HepG2 (cell line): ENCODE results near the gene EBF4. TPM values are rescaled to one million over a fixed set of nuclear protein-coding genes. Genes with fewer than 3 reads are reported as not detected.
A peak's percentile ranks its signal among the peaks of the same experiment; 100 is the strongest.

ENCODE experiments used
- ATF7 ChIP-seq, 2 experiments: fragments of 450-650 bp in 1 of 2; sonication (generic) in 1 of 2; formaldehyde crosslinking in 1 of 2; IDR thresholded peaks; 2 replicates each; pipeline versions ENCODE4 v1.4.0 to v1.6.1; 2016 to 2020; ENCODE audit warnings: antibody characterized with exemption in 1 of 2, mild to moderate bottlenecking in 1 of 2, missing genetic modification reagents in 1 of 2
- EED ChIP-seq: sonication (generic); formaldehyde crosslinking; IDR thresholded peaks from 2 replicates; pipeline ENCODE4 v1.5.0; 2020; ENCODE audit warnings: mild to moderate bottlenecking, missing genetic modification reagents
- KMT2B ChIP-seq: IDR thresholded peaks from 2 replicates; pipeline ENCODE4 v1.6.1; 2016; ENCODE audit warnings: missing genetic modification reagents, missing compliant biosample characterization
- MAFF ChIP-seq: IDR thresholded peaks from 2 replicates; pipeline ENCODE4 v1.6.1; 2011; ENCODE audit warnings: low read depth, low read length, improper control_type of control experiment
- MAFK ChIP-seq, 2 experiments: IDR thresholded peaks in 1 of 2; conservative IDR thresholded peaks in 1 of 2; 2 replicates each; pipeline ENCODE4 v1.6.1; 2011; ENCODE audit warnings: improper control_type of control experiment in 2 of 2, low read length in 2 of 2
- SAFB2 ChIP-seq: sonication (generic); formaldehyde crosslinking; IDR thresholded peaks from 2 replicates; pipeline ENCODE4 v1.5.1; 2020; ENCODE audit warnings: missing genetic modification reagents, low read depth, mild to moderate bottlenecking, borderline replicate concordance
- ZNF24 ChIP-seq: fragments of 450-650 bp; IDR thresholded peaks from 2 replicates; pipeline ENCODE4 v1.6.1; 2017; ENCODE audit warnings: antibody characterized with exemption, mild to moderate bottlenecking
- ZNF724P ChIP-seq: sonication (generic); formaldehyde crosslinking; IDR thresholded peaks from 2 replicates; pipeline ENCODE4 v1.8.0; 2022; ENCODE audit warnings: missing genetic modification reagents, borderline replicate concordance
- polyA plus RNA-seq, 8 experiments: library from polyadenylated mRNA; depleted of rRNA in 3 of 8; stranded (reverse) in 7 of 8; unstranded in 1 of 8; fragments of >200 nt; fragmentation: Illumina TruSeq in 4 of 8; extraction: Trizol in 4 of 8; gene quantifications; 2 replicates each; pipeline versions ENCODE4 v1.2.1 to v1.2.3, GENCODE V29; 2011 to 2016; ENCODE audit warnings: low read depth in 4 of 8, missing spikeins in 1 of 8, mixed read lengths in 1 of 8; ENCODE audit not compliant: insufficient read depth in 1 of 8
- total RNA-seq, 5 experiments: library from RNA; depleted of rRNA; stranded (reverse); fragments of >200 nt; fragmentation: Illumina TruSeq; extraction: Trizol; gene quantifications; 2 replicates each; pipeline ENCODE4 v1.2.3, GENCODE V29; 2016; ENCODE audit warnings: low read depth in 1 of 5
- TF ChIP-seq, protein P1 (sequence below): sonication (generic); formaldehyde crosslinking; IDR thresholded peaks from 2 replicates; pipeline ENCODE4 v1.4.0; 2020; ENCODE audit warnings: mild to moderate bottlenecking, missing genetic modification reagents
- TF ChIP-seq, protein P2 (sequence below): sonication (generic); formaldehyde crosslinking; IDR thresholded peaks from 2 replicates; pipeline ENCODE4 v1.4.0; 2020; ENCODE audit warnings: missing genetic modification reagents
- TF ChIP-seq, protein P3 (sequence below): sonication (generic); formaldehyde crosslinking; IDR thresholded peaks from 2 replicates; pipeline ENCODE4 v1.5.1; 2020; ENCODE audit warnings: missing genetic modification reagents, mild to moderate bottlenecking, borderline replicate concordance
- TF ChIP-seq, protein P4 (sequence below): IDR thresholded peaks from 2 replicates; pipeline ENCODE4 v1.6.1; 2016; ENCODE audit warnings: low read depth
- TF ChIP-seq, protein P5 (sequence below): fragments of 450-650 bp; IDR thresholded peaks from 2 replicates; pipeline ENCODE4 v1.6.1; 2016

Gene EBF4
- total and polyA plus RNA-seq, 2 of the 13 experiments (the other 11 are each of a cell fraction or from before 2014, with no cell fraction given), result 0.84 to 2.2 TPM

DNA sequence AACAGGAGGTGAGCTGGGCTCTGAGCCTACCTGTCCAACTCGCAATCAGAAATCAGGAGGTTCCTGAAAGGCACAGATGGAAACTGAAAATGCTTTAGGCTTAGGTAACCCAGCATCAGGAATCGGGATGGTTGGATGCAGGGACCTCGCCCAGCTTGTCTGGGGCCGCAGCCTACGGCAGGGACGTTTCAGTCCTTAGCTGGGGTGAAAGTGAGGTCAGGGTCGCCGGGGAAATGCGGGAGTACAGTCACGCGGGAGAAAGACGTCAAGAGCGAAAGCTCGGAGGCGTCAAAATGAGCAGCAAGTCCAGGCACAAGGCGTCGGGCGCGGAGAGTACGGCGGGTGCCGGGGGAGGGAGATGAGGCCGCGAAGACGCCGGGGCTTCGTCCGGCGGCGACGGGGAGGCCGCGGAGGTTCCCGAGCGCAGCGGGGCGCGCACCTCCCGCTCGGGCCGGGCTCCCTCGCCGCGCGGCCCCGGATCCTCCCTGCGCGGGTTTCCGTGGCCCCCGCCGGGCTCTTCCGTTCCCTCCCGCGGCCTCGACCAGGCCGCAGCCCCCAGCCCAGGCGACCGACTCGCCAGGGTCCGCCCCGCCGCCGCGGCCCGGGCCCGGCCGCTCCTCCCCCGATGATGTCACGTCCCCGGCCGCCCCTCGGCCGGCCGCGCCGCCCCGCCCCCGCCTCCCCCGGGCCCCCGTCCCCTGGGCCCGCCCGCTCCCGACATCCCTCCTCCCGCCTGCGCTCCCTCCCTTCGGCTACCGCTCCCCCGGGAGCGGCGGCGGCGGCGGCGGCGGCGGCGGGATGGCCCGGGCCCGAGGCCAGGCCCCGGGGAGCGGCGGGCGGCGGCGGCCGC is at the start of gene EBF4 (continued):
- TF ChIP-seq, protein P1, sequence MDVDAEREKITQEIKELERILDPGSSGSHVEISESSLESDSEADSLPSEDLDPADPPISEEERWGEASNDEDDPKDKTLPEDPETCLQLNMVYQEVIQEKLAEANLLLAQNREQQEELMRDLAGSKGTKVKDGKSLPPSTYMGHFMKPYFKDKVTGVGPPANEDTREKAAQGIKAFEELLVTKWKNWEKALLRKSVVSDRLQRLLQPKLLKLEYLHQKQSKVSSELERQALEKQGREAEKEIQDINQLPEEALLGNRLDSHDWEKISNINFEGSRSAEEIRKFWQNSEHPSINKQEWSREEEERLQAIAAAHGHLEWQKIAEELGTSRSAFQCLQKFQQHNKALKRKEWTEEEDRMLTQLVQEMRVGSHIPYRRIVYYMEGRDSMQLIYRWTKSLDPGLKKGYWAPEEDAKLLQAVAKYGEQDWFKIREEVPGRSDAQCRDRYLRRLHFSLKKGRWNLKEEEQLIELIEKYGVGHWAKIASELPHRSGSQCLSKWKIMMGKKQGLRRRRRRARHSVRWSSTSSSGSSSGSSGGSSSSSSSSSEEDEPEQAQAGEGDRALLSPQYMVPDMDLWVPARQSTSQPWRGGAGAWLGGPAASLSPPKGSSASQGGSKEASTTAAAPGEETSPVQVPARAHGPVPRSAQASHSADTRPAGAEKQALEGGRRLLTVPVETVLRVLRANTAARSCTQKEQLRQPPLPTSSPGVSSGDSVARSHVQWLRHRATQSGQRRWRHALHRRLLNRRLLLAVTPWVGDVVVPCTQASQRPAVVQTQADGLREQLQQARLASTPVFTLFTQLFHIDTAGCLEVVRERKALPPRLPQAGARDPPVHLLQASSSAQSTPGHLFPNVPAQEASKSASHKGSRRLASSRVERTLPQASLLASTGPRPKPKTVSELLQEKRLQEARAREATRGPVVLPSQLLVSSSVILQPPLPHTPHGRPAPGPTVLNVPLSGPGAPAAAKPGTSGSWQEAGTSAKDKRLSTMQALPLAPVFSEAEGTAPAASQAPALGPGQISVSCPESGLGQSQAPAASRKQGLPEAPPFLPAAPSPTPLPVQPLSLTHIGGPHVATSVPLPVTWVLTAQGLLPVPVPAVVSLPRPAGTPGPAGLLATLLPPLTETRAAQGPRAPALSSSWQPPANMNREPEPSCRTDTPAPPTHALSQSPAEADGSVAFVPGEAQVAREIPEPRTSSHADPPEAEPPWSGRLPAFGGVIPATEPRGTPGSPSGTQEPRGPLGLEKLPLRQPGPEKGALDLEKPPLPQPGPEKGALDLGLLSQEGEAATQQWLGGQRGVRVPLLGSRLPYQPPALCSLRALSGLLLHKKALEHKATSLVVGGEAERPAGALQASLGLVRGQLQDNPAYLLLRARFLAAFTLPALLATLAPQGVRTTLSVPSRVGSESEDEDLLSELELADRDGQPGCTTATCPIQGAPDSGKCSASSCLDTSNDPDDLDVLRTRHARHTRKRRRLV (CRISPR knock-in tag), result no peak
- TF ChIP-seq, protein P2, sequence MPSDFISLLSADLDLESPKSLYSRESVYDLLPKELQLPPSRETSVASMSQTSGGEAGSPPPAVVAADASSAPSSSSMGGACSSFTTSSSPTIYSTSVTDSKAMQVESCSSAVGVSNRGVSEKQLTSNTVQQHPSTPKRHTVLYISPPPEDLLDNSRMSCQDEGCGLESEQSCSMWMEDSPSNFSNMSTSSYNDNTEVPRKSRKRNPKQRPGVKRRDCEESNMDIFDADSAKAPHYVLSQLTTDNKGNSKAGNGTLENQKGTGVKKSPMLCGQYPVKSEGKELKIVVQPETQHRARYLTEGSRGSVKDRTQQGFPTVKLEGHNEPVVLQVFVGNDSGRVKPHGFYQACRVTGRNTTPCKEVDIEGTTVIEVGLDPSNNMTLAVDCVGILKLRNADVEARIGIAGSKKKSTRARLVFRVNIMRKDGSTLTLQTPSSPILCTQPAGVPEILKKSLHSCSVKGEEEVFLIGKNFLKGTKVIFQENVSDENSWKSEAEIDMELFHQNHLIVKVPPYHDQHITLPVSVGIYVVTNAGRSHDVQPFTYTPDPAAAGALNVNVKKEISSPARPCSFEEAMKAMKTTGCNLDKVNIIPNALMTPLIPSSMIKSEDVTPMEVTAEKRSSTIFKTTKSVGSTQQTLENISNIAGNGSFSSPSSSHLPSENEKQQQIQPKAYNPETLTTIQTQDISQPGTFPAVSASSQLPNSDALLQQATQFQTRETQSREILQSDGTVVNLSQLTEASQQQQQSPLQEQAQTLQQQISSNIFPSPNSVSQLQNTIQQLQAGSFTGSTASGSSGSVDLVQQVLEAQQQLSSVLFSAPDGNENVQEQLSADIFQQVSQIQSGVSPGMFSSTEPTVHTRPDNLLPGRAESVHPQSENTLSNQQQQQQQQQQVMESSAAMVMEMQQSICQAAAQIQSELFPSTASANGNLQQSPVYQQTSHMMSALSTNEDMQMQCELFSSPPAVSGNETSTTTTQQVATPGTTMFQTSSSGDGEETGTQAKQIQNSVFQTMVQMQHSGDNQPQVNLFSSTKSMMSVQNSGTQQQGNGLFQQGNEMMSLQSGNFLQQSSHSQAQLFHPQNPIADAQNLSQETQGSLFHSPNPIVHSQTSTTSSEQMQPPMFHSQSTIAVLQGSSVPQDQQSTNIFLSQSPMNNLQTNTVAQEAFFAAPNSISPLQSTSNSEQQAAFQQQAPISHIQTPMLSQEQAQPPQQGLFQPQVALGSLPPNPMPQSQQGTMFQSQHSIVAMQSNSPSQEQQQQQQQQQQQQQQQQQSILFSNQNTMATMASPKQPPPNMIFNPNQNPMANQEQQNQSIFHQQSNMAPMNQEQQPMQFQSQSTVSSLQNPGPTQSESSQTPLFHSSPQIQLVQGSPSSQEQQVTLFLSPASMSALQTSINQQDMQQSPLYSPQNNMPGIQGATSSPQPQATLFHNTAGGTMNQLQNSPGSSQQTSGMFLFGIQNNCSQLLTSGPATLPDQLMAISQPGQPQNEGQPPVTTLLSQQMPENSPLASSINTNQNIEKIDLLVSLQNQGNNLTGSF (CRISPR knock-in tag), result 0 out of 2 replicates have a peak, but pooled peaks have one; percentile 49
- TF ChIP-seq, protein P3, sequence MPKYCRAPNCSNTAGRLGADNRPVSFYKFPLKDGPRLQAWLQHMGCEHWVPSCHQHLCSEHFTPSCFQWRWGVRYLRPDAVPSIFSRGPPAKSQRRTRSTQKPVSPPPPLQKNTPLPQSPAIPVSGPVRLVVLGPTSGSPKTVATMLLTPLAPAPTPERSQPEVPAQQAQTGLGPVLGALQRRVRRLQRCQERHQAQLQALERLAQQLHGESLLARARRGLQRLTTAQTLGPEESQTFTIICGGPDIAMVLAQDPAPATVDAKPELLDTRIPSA (CRISPR knock-in tag), result no peak
- TF ChIP-seq MAFF, result no peak
- TF ChIP-seq SAFB2, result no peak
- TF ChIP-seq ZNF724P (CRISPR knock-in tag), result peak; percentile 78
- TF ChIP-seq MAFK (conservative IDR thresholded peaks at IDR 0.05 in 1 of 2, IDR thresholded peaks at IDR 0.05 in 1 of 2; ENCODE audit: low read length in 2 of 2), result no peak
- TF ChIP-seq ATF7 (IDR thresholded peaks at IDR 0.05), result no peak
- TF ChIP-seq ATF7 (CRISPR knock-in tag; IDR thresholded peaks at IDR 0.05), result peak; percentile 27; the same call in 1 of the 2 replicates
- peak; percentile 92; the same call in 1 of the 2 replicates for TF ChIP-seq EED (CRISPR knock-in tag)
- TF ChIP-seq KMT2B (CRISPR knock-in tag), result no peak; the same call in 1 of the 2 replicates
- TF ChIP-seq, protein P4, sequence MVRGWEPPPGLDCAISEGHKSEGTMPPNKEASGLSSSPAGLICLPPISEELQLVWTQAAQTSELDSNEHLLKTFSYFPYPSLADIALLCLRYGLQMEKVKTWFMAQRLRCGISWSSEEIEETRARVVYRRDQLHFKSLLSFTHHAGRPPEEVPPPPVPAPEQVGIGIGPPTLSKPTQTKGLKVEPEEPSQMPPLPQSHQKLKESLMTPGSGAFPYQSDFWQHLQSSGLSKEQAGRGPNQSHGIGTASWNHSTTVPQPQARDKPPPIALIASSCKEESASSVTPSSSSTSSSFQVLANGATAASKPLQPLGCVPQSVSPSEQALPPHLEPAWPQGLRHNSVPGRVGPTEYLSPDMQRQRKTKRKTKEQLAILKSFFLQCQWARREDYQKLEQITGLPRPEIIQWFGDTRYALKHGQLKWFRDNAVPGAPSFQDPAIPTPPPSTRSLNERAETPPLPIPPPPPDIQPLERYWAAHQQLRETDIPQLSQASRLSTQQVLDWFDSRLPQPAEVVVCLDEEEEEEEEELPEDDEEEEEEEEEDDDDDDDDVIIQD (CRISPR knock-in tag), result no peak
- TF ChIP-seq ZNF24, result no peak
- TF ChIP-seq, protein P5, sequence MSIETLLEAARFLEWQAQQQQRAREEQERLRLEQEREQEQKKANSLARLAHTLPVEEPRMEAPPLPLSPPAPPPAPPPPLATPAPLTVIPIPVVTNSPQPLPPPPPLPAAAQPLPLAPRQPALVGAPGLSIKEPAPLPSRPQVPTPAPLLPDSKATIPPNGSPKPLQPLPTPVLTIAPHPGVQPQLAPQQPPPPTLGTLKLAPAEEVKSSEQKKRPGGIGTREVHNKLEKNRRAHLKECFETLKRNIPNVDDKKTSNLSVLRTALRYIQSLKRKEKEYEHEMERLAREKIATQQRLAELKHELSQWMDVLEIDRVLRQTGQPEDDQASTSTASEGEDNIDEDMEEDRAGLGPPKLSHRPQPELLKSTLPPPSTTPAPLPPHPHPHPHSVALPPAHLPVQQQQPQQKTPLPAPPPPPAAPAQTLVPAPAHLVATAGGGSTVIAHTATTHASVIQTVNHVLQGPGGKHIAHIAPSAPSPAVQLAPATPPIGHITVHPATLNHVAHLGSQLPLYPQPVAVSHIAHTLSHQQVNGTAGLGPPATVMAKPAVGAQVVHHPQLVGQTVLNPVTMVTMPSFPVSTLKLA, result no peak
